ENCODE measurements around the gene SRPK2.
"Not testable (repeated sequence)": the region's sequence is repeated elsewhere in the genome, so short reads cannot be mapped to it uniquely, and the experiment has no call there.

SRPK2 gene

GRCh38 chr7:105267244-105267643, 121.5 kb downstream of the SRPK2 start:
- DNase-seq (ENCODE audit: low read depth in 3 of 3) = no peak

DNA sequence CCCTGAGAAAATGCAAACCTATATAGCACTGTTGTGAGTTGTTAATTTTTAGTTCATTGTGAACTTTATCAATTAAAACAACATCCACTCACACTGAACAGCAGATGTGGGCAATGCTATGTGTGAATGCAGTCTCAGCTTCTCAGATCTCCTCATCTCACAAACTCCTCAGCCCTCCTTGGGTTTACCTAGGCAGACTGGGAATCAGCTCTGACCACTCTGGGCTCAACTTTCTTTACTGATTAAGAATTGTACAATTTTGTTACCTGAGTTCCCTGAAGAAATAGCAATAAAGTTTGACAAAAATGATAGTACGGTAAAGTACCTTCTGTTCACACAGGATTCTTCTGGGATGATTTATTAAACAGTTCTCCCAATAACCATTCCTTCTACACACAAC, 124.0 kb downstream of the SRPK2 start:
- no peak for DNase-seq (ENCODE audit: low read depth in 3 of 3)

GRCh38 chr7:105261689-105262088, 127.0 kb downstream of the SRPK2 start:
- DNase-seq (ENCODE audit: low read depth in 3 of 3) = no peak

- DNase-seq (ENCODE audit: low read depth in 3 of 3) = not testable (repeated sequence)
Measured at GRCh38 chr7:105260201-105260871, 128.4 kb downstream of the SRPK2 start.

- not testable (repeated sequence) for DNase-seq (ENCODE audit: low read depth in 3 of 3)
Measured at GRCh38 chr7:105258919-105259318, 129.8 kb downstream of the SRPK2 start.

DNA sequence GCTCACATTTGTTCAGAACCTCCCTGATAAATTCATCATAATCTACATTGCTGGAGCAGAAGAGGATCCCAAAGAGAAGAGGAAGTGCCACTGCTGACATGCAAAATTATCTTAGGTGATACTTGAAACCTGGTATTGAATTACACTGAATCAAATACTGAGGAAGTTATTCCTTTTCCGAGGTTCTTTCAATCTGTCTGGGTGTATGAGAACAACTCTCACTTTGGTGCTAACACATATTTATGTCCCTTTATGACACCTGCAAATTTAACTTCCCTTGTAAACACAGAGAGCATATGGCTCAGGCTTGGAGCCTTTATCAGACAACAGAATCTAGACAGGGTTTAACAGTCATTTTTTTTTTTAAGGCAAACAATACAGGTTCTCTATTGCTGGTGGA, 131.4 kb downstream of the SRPK2 start:
- no peak for DNase-seq (ENCODE audit: low read depth in 3 of 3)

- no peak for DNase-seq (ENCODE audit: low read depth in 3 of 3)
Measured at GRCh38 chr7:105256761-105257231, 131.9 kb downstream of the SRPK2 start.

DNA sequence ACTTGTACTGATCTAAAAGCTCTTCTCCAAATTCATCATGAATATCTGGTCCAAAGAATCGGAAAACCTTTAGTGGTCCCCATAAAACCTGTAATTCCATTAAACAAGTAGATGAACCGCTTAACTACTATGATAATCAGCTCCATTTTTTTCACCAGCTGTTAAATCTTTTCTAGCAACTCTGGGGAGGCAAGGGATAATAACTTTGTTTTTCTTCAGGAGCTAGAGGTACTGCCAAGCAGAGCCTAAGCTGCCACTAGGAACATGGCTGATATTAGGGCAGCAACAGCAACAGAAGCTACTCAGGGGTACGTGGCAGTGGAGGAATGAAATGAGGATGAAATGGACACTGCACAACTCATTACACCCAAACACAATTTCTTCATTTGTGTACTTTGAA, 138.0 kb downstream of the SRPK2 start:
- no peak for DNase-seq (ENCODE audit: low read depth in 3 of 3)

DNA sequence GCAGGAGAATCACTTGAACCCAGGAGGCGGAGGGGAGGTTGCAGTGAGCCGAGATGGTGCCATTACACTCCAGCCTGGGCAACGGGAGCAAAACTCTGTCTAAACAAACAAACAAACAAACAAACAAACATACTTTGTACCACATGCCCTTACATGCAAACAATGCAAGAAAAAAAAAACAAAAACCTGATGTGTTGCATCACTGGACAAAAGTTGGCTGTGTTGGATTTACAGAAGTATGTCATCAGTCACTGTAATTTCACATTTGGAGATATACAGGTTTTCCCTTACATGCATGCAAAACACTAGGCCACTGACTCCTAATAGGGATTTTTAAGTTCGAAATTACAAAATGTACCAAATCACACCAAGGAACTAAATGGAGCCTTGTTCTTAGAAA, 138.5 kb downstream of the SRPK2 start:
- no peak for DNase-seq (ENCODE audit: low read depth in 3 of 3)

GRCh38 chr7:105249216-105249615, 139.5 kb downstream of the SRPK2 start:
- no peak for DNase-seq (ENCODE audit: low read depth in 3 of 3)

- no peak for DNase-seq (ENCODE audit: low read depth in 3 of 3)
Measured at GRCh38 chr7:105246679-105247078, 142.0 kb downstream of the SRPK2 start.

- no peak for DNase-seq (ENCODE audit: low read depth in 3 of 3)
Measured at GRCh38 chr7:105246256-105246655, 142.5 kb downstream of the SRPK2 start.

DNA sequence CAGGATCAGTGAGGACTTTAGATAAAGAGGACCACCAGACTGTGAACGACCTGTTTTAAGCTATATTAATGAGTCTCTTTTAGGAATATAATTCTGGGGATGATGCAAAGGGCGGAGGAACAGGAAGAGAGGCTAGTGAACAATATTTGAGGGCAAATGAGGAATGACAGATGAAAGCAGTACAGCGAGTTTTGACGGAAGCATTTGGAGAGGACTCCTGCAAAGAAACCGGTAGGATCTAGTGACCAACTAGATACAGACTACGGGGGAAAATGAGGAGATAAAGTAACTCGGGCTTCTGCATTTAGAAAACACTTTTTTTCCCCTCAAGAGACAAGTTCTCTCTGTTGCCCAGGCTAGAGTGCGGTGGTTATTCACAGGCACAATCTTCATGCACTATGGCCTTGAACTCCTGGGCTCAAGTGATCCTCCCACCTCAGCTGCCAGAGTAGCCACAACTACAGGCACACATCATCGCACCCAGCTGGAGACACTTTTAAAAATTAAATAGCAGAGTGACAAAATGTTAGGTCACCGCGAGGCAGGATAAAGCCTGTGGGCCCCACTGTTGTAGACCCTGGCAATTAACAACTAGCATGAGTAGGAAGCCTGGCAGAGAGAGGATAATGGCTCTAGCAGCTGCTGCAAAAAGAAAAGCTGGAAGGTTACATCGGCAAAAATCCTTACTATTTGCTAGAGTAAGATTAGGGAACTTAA, 143.2 kb downstream of the SRPK2 start:
- DNase-seq (ENCODE audit: low read depth in 3 of 3) = no peak

DNA sequence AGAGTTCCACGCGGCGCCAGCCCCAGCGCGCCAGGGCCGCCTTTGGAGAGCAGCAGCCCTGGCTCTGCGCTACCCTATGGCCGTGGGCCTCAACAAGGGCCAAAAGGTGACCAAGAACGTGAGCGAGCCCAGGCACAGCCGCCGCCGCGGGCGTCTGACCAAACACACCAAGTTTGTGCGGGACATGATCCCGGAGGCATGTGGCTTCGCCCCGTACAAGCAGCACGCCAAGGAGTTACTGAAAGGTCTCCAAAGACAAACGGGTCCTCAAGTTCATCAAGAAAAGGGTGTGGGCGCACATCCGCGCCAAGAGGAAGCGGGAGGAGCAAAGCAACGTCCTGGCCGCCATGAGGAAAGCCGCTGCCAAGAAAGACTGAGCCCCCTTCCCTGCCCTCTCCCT, 144.1 kb downstream of the SRPK2 start:
- no peak for DNase-seq (ENCODE audit: low read depth in 3 of 3)

GRCh38 chr7:105241198-105241597, 147.5 kb downstream of the SRPK2 start:
- no peak for DNase-seq (ENCODE audit: low read depth in 3 of 3)

- no peak for DNase-seq (ENCODE audit: low read depth in 3 of 3)
Measured at GRCh38 chr7:105238198-105238765, 150.4 kb downstream of the SRPK2 start.

DNA sequence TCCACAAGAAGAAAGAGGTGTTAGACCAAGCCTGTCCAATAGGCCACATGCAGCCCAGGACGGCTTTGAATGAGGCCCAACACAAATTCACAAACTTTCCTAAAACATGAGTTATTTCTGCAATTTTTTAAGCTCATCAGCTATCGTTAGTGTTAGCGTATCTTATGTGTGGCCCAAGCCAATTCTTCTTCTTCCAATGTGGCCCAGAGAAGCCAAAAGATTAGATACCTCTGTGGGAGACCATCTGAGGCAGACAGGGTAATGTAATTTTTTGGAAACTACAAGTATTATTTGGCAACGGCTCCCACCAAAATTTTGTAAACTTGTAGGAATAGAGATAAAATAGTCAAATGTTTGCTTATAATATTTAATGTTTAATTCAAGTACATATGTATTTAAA, 153.8 kb downstream of the SRPK2 start:
- DNase-seq (ENCODE audit: low read depth in 3 of 3) = no peak

- DNase-seq (ENCODE audit: low read depth in 3 of 3) = not testable (repeated sequence)
Measured at GRCh38 chr7:105232829-105233291, 155.9 kb downstream of the SRPK2 start.

DNA sequence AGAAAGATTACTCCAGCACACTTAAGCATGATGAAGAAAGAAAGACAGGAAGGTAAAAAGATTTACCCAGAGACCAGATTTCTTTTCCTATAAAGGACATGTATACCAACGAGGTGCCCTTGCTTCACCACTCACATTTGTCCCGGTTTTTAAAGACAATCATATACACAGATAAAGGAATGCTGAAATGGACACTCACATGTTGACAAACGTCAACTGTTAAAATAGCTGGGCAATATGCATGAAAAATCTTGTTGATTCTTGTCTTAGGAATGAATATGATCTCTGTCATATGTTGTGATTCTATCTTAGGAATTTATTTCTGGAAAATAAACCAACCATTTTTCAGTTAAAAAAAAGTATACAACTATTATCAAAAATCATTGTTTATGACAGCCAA, 158.2 kb downstream of the SRPK2 start:
- no peak for DNase-seq (ENCODE audit: low read depth in 3 of 3)

- DNase-seq (ENCODE audit: low read depth in 3 of 3) = no peak
Measured at GRCh38 chr7:105229641-105230040, 159.1 kb downstream of the SRPK2 start.

DNA sequence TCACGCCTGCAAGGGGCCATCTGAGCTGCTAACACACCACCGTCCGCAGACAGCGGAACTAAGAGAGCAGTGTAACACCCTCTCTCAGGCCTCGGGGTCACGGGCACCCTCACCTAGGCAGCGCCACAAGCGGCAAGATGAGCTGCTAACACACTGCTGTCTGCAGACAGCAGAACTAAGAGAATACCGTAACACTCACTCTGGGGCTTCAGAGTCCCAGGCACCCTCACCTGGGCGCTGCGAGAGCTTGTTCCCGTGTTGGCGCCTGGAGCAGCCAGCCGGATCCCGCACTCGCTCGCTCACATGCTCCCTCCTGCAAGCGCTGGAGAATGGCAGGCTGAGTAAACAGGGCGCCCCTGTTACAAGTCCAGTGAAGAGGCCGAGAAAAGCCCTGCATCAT, 160.2 kb downstream of the SRPK2 start:
- DNase-seq (ENCODE audit: low read depth in 3 of 3) = no peak

- no peak for DNase-seq (ENCODE audit: low read depth in 3 of 3)
Measured at GRCh38 chr7:105227391-105227790, 161.3 kb downstream of the SRPK2 start.
